SK-N-SH (cell line): Measurements from ENCODE around the gene EBLN1. TPM values are rescaled to one million over a fixed set of nuclear protein-coding genes. Genes with fewer than 3 reads are reported as not detected.

ENCODE experiments used
- CTCF ChIA-PET: fragments of 300-600, 350-600 bp; formaldehyde crosslinking; extraction: SDS; loops from one replicate; lab custom pipeline; 2021; lab: Yijun Ruan, JAX
- POLR2A ChIA-PET: fragments of 350-600 bp; sonication (Branson Sonifier 250); formaldehyde crosslinking; extraction: SDS; loops from one replicate; lab custom pipeline; 2020; ENCODE audit warnings: antibody characterized with exemption, inconsistent platforms; lab: Yijun Ruan, JAX
- DNase-seq: peaks from one replicate; pipeline ENCODE4 v3.0.0; 2012
- H2AFZ ChIP-seq: fragments of 200-600 bp; sonication (generic); 2 replicates; pipeline ENCODE4 v1.8.1; 2016; ENCODE audit warnings: antibody characterized with exemption, mild to moderate bottlenecking, low read depth
- H3F3A ChIP-seq: fragments of 200-600 bp; sonication (generic); replicated peaks from 2 replicates; pipeline ENCODE3; 2016; ENCODE audit warnings: antibody characterized with exemption, mild to moderate bottlenecking; ENCODE audit not compliant: insufficient read depth
- H3K27ac ChIP-seq, 2 experiments: fragments of 200-500 bp in 1 of 2; fragments of 200-600 bp in 1 of 2; sonication (Bioruptor generic) in 1 of 2; sonication (generic), shearing (Covaris generic) in 1 of 2; 2 replicates each; pipeline versions ENCODE4 v1.5.1 to v1.6.1; 2014 to 2016; ENCODE audit warnings: low read depth in 2 of 2, inconsistent platforms in 1 of 2, low read length in 1 of 2, mild to moderate bottlenecking in 1 of 2, mixed read lengths in 1 of 2
- H3K27me3 ChIP-seq: fragments of 200-600 bp; sonication (generic), shearing (Covaris generic); 2 replicates; pipeline ENCODE4 v1.6.1; 2016; ENCODE audit warnings: mixed run types; ENCODE audit not compliant: insufficient read depth
- H3K36me3 ChIP-seq, 2 experiments: fragments of 200-500 bp in 1 of 2; fragments of 200-600 bp in 1 of 2; sonication (Bioruptor generic) in 1 of 2; sonication (generic) in 1 of 2; replicated peaks in 1 of 2; 2 replicates each; pipeline versions ENCODE3 to v1.5.1; 2014 to 2016; ENCODE audit warnings: low read length in 1 of 2, mild to moderate bottlenecking in 1 of 2; ENCODE audit not compliant: insufficient read depth in 2 of 2, control insufficient read depth in 1 of 2
- H3K4me1 ChIP-seq, 2 experiments: fragments of 200-500 bp in 1 of 2; fragments of 200-600 bp in 1 of 2; sonication (Bioruptor generic) in 1 of 2; sonication (generic), shearing (Covaris generic) in 1 of 2; 2 replicates each; pipeline versions ENCODE4 v1.5.1 to v1.6.1; 2014 to 2016; ENCODE audit warnings: low read depth in 1 of 2, low read length in 1 of 2, mixed run types in 1 of 2; ENCODE audit not compliant: insufficient read depth in 2 of 2, control insufficient read depth in 1 of 2
- H3K4me2 ChIP-seq: fragments of 200-600 bp; sonication (generic), shearing (Covaris generic); 2 replicates; pipeline ENCODE4 v1.6.1; 2017; ENCODE audit warnings: mixed run types
- H3K4me3 ChIP-seq, 2 experiments: fragments of 200-500 bp in 1 of 2; fragments of 200-600 bp in 1 of 2; sonication (Bioruptor generic) in 1 of 2; sonication (generic), shearing (Covaris generic) in 1 of 2; 2 replicates each; pipeline versions ENCODE4 v1.5.1 to v1.8.1; 2014 to 2016; ENCODE audit warnings: low read depth in 2 of 2, inconsistent platforms in 1 of 2, low read length in 1 of 2, mild to moderate bottlenecking in 1 of 2, mixed read lengths in 1 of 2, moderate library complexity in 1 of 2
- H3K79me2 ChIP-seq: fragments of 200-600 bp; sonication (generic); 2 replicates; pipeline ENCODE4 v1.8.1; 2017; ENCODE audit warnings: mild to moderate bottlenecking; ENCODE audit not compliant: insufficient read depth
- H3K9ac ChIP-seq: fragments of 200-600 bp; sonication (generic); 2 replicates; pipeline ENCODE4 v1.6.1; 2017; ENCODE audit warnings: mixed run types
- H3K9me2 ChIP-seq: fragments of 200-600 bp; sonication (generic); 2 replicates; pipeline ENCODE4 v1.6.1; 2017; ENCODE audit warnings: mixed run types
- H3K9me3 ChIP-seq: fragments of 200-600 bp; sonication (generic); 2 replicates; pipeline ENCODE4 v1.6.1; 2017; ENCODE audit warnings: mixed run types, mild to moderate bottlenecking, moderate library complexity
- H4K20me1 ChIP-seq: fragments of 200-600 bp; sonication (generic); 2 replicates; pipeline ENCODE4 v1.6.1; 2017; ENCODE audit warnings: mild to moderate bottlenecking, mixed run types; ENCODE audit not compliant: insufficient read depth
- CHD2 ChIP-seq: fragments of 150-350 bp; IDR thresholded peaks from 2 replicates; pipeline ENCODE4 v1.6.1; 2018; ENCODE audit warnings: low read length; ENCODE audit not compliant: partially characterized antibody
- CTCF ChIP-seq: fragments of 200-600 bp; sonication (generic); IDR thresholded peaks from 2 replicates; pipeline ENCODE4 v1.6.1; 2017; ENCODE audit warnings: antibody characterized with exemption, mild to moderate bottlenecking, moderate library complexity
- ELF1 ChIP-seq: IDR thresholded peaks from 2 replicates; pipeline ENCODE4 v1.4.0; 2012
- EP300 ChIP-seq, 2 experiments: IDR thresholded peaks; 2 replicates each; pipeline versions ENCODE4 v1.4.0 to v1.6.1; 2012; ENCODE audit warnings: borderline replicate concordance in 1 of 2, low read depth in 1 of 2, low read length in 1 of 2
- FOSL2 ChIP-seq: IDR thresholded peaks from 2 replicates; pipeline ENCODE4 v1.4.0; 2012; ENCODE audit warnings: low read depth, mild to moderate bottlenecking, moderate library complexity, borderline replicate concordance
- IRF3 ChIP-seq: fragments of 150-350 bp; IDR thresholded peaks from 2 replicates; pipeline ENCODE4 v1.6.1; 2016; ENCODE audit warnings: mild to moderate bottlenecking, low read depth, low read length
- JUND ChIP-seq: IDR thresholded peaks from 2 replicates; pipeline ENCODE4 v1.4.0; 2012
- MAX ChIP-seq: IDR thresholded peaks from 2 replicates; pipeline ENCODE4 v1.4.0; 2012; ENCODE audit warnings: low read depth
- MXI1 ChIP-seq: IDR thresholded peaks from 2 replicates; pipeline ENCODE4 v1.6.1; 2012; ENCODE audit warnings: mild to moderate bottlenecking, low read depth, low read length, improper control_type of control experiment
- NFIC ChIP-seq: IDR thresholded peaks from 2 replicates; pipeline ENCODE4 v1.4.0; 2012; ENCODE audit warnings: borderline replicate concordance
- POLR2AphosphoS5 ChIP-seq: IDR thresholded peaks from 2 replicates; pipeline ENCODE4 v1.6.1; 2012; ENCODE audit warnings: low read depth, low read length
- REST ChIP-seq: IDR thresholded peaks from 2 replicates; pipeline ENCODE4 v1.6.1; 2012; ENCODE audit warnings: mild to moderate bottlenecking, low read depth, low read length, moderate library complexity
- RFX5 ChIP-seq: IDR thresholded peaks from 2 replicates; pipeline ENCODE4 v1.6.1; 2012; ENCODE audit warnings: mild to moderate bottlenecking, improper control_type of control experiment, low read length
- RXRA ChIP-seq: IDR thresholded peaks from 2 replicates; pipeline ENCODE4 v1.4.0; 2012; ENCODE audit warnings: low read depth, mild to moderate bottlenecking, borderline replicate concordance
- SMC3 ChIP-seq: IDR thresholded peaks from 2 replicates; pipeline ENCODE4 v1.6.1; 2012; ENCODE audit warnings: low read depth, low read length, improper control_type of control experiment
- TAF1 ChIP-seq: IDR thresholded peaks from 2 replicates; pipeline ENCODE4 v1.6.1; 2012; ENCODE audit warnings: low read depth, mild to moderate bottlenecking, low read length, moderate library complexity, borderline replicate concordance
- TEAD4 ChIP-seq: IDR thresholded peaks from 2 replicates; pipeline ENCODE4 v1.4.0; 2012; ENCODE audit warnings: mild to moderate bottlenecking, borderline replicate concordance; ENCODE audit not compliant: insufficient read depth
- USF1 ChIP-seq: IDR thresholded peaks from 2 replicates; pipeline ENCODE4 v1.4.0; 2012; ENCODE audit warnings: low read depth, borderline replicate concordance
- YY1 ChIP-seq: IDR thresholded peaks from 2 replicates; pipeline ENCODE4 v1.4.0; 2012; ENCODE audit warnings: low read depth, mild to moderate bottlenecking
- WGBS: methylation state at CpG from one replicate; pipeline ENCODE4 v1.1.6; 2017; ENCODE audit warnings: low lambda C conversion rate; 5-methylcytosine and 5-hydroxymethylcytosine counted together
- polyA plus RNA-seq, 3 experiments: library from polyadenylated mRNA; depleted of rRNA; stranded (reverse); fragments of >200 nt; gene quantifications; 2 replicates each; pipeline ENCODE4 v1.2.3, GENCODE V29; 2012

Gene EBLN1
- polyA plus RNA-seq, 1 of the 3 experiments (the other 2 are of a cell fraction): not detected

GRCh38 chr10:22251751-22252223 is 34.0 kb upstream of the EBLN1 start:
- Histone ChIP-seq H3K9me2 (no peaks in the 10 kb centered on the region), H3K79me2 (no peaks in the 10 kb centered on the region), H3F3A (peaks cover 9% of the 10 kb centered on the region)
- CTCF ChIA-PET: no interaction called here
- TF ChIP-seq MAX (peak; percentile 34; the same call in 1 of the 2 replicates), IRF3 (no peak), TAF1 (peak; percentile 40), TEAD4 (no peak), CHD2 (peak; percentile 20), RXRA (no peak), JUND (no peak), POLR2AphosphoS5 (no peak; the same call in 1 of the 2 replicates), EP300 (IDR thresholded peaks at IDR 0.05; ENCODE audit: borderline replicate concordance in 1 of 2, low read depth in 1 of 2, low read length in 1 of 2) (no peak), ELF1 (no peak), NFIC (no peak), FOSL2 (no peak), MXI1 (0 out of 2 replicates have a peak, but pooled peaks have one; percentile 30)
- TF ChIP-seq, all 33 proteins: peak for 4
- Histone ChIP-seq H3K27me3 (no peaks in the 10 kb centered on the region), H3K36me3 (no peaks in the 10 kb centered on the region), H2AFZ (peak overlapping the region; percentile 99), H3K9ac (peak overlapping the region; percentile 83), H3K4me1 (no peaks in the 10 kb centered on the region; a peak in 2 of 4 replicates), H4K20me1 (no peaks in the 10 kb centered on the region), H3K27ac (peak overlapping the region; percentile 36 to 84), H3K4me2 (peak overlapping the region; percentile 97), H3K4me3 (peak overlapping the region; percentile 53 to 62), H3K9me3 (no peaks in the 10 kb centered on the region)
- peak; percentile 82 for DNase-seq
- POLR2A ChIA-PET: no interaction called here
- WGBS: 3% methylated on average over 28 of the region's 28 CpGs

- TF ChIP-seq SMC3 (no peak), YY1 (no peak), RFX5 (no peak), CTCF (no peak), USF1 (no peak), REST (no peak), TEAD4 (no peak), MXI1 (no peak)
- Histone ChIP-seq H3F3A (peaks cover 12% of the 10 kb centered on the region), H3K4me1 (no peaks in the 10 kb centered on the region; a peak in 2 of 4 replicates), H3K4me2 (peak overlapping the region; percentile 97), H3K27ac (peak overlapping the region in 1 of 2 experiments; percentile 84; a peak in 2 of 4 replicates), H3K79me2 (no peaks in the 10 kb centered on the region), H3K9ac (peak overlapping the region; percentile 83), H3K4me3 (peak overlapping the region; percentile 53 to 62), H2AFZ (peak overlapping the region; percentile 99), H3K9me2 (no peaks in the 10 kb centered on the region), H4K20me1 (no peaks in the 10 kb centered on the region), H3K9me3 (no peaks in the 10 kb centered on the region), H3K36me3 (no peaks in the 10 kb centered on the region), H3K27me3 (no peaks in the 10 kb centered on the region)
- peak; percentile 31 for DNase-seq
- ChIA-PET CTCF (no interaction called here), POLR2A (no interaction called here)
- 26% methylated on average over 13 of the region's 13 CpGs for WGBS
Measured at GRCh38 chr10:22250897-22251660, 33.3 kb upstream of the EBLN1 start.
